Measurements from ENCODE around the gene STAMBP.

STAMBP gene

GRCh38 chr2:73917696-73918207 is 89.0 kb downstream of the STAMBP start:
- H4K20me1 ChIP-seq (ENCODE audit: low read depth, low read length), result no peaks in the 10 kb centered on the region

GRCh38 chr2:73918856-73919255 is 90.1 kb downstream of the STAMBP start:
- Histone ChIP-seq H3K36me3 (ENCODE audit: low read length) (no peaks in the 10 kb centered on the region), H3K27ac (ENCODE audit: low read depth, low read length) (no peak overlapping the region), H3K9ac (ENCODE audit: low read length) (no peak overlapping the region), H3K4me3 (ENCODE audit: insufficient read depth, low read length, poor library complexity, severe bottlenecking) (no peak overlapping the region), H3K9me2 (replicated peaks; ENCODE audit: insufficient read depth, low read length) (no peaks in the 10 kb centered on the region), H3K9me3 (ENCODE audit: insufficient read depth, low read length) (no peaks in the 10 kb centered on the region), H4K20me1 (ENCODE audit: low read depth, low read length) (no peaks in the 10 kb centered on the region), H3K79me2 (ENCODE audit: insufficient read depth, low read length) (no peaks in the 10 kb centered on the region), H3K4me2 (ENCODE audit: low read depth, low read length, poor library complexity, severe bottlenecking) (no peak overlapping the region), H2AFZ (ENCODE audit: low read depth, low read length, severe bottlenecking) (no peak overlapping the region), H3K27me3 (ENCODE audit: low read length) (no peaks in the 10 kb centered on the region), H3F3A (ENCODE audit: insufficient read depth) (0 out of 2 replicates have a peak, but pooled peaks cover 5% of the 10 kb centered on the region)
- TF ChIP-seq CTCF (IDR thresholded peaks at IDR 0.05; ENCODE audit: insufficient read depth, low read length, poor library complexity, severe bottlenecking) (no peak), EZH2phosphoT487 (conservative IDR thresholded peaks at IDR 0.05; ENCODE audit: low read length) (no peak)

More at GRCh38 chr2:73917696-73918207, 89.0 kb downstream of the STAMBP start:
- H3K79me2 ChIP-seq (ENCODE audit: insufficient read depth, low read length), result no peaks in the 10 kb centered on the region
- no peak overlapping the region for H3K4me2 ChIP-seq (ENCODE audit: low read depth, low read length, poor library complexity, severe bottlenecking)
- H3F3A ChIP-seq (ENCODE audit: insufficient read depth), result 0 out of 2 replicates have a peak, but pooled peaks cover 5% of the 10 kb centered on the region
- H3K9ac ChIP-seq (ENCODE audit: low read length), result no peak overlapping the region
- H3K9me2 ChIP-seq (replicated peaks; ENCODE audit: insufficient read depth, low read length), result no peaks in the 10 kb centered on the region
- no peaks in the 10 kb centered on the region for H3K36me3 ChIP-seq (ENCODE audit: low read length)
- H3K4me3 ChIP-seq (ENCODE audit: insufficient read depth, low read length, poor library complexity, severe bottlenecking), result no peak overlapping the region
- H3K27ac ChIP-seq (ENCODE audit: low read depth, low read length), result no peak overlapping the region
- no peaks in the 10 kb centered on the region for H3K27me3 ChIP-seq (ENCODE audit: low read length)
- TF ChIP-seq EZH2phosphoT487 (conservative IDR thresholded peaks at IDR 0.05; ENCODE audit: low read length), result no peak
- no peak for TF ChIP-seq CTCF (IDR thresholded peaks at IDR 0.05; ENCODE audit: insufficient read depth, low read length, poor library complexity, severe bottlenecking)
- H2AFZ ChIP-seq (ENCODE audit: low read depth, low read length, severe bottlenecking), result no peak overlapping the region
- no peaks in the 10 kb centered on the region for H3K9me3 ChIP-seq (ENCODE audit: insufficient read depth, low read length)

GRCh38 chr2:73919596-73920228 is 91.0 kb downstream of the STAMBP start:
- no peaks in the 10 kb centered on the region for H3K9me3 ChIP-seq (ENCODE audit: insufficient read depth, low read length)
- no peak overlapping the region for H3K27ac ChIP-seq (ENCODE audit: low read depth, low read length)
- H3K4me2 ChIP-seq (ENCODE audit: low read depth, low read length, poor library complexity, severe bottlenecking), result no peak overlapping the region
- H2AFZ ChIP-seq (ENCODE audit: low read depth, low read length, severe bottlenecking), result no peak overlapping the region
- TF ChIP-seq EZH2phosphoT487 (conservative IDR thresholded peaks at IDR 0.05; ENCODE audit: low read length) (no peak), CTCF (IDR thresholded peaks at IDR 0.05; ENCODE audit: insufficient read depth, low read length, poor library complexity, severe bottlenecking) (no peak)
- H3F3A ChIP-seq (ENCODE audit: insufficient read depth), result 0 out of 2 replicates have a peak, but pooled peaks cover 7% of the 10 kb centered on the region
- H3K27me3 ChIP-seq (ENCODE audit: low read length), result no peaks in the 10 kb centered on the region
- H3K79me2 ChIP-seq (ENCODE audit: insufficient read depth, low read length), result no peaks in the 10 kb centered on the region
- H3K4me3 ChIP-seq (ENCODE audit: insufficient read depth, low read length, poor library complexity, severe bottlenecking), result no peak overlapping the region
- H4K20me1 ChIP-seq (ENCODE audit: low read depth, low read length), result no peaks in the 10 kb centered on the region
- H3K36me3 ChIP-seq (ENCODE audit: low read length), result no peaks in the 10 kb centered on the region
- H3K9me2 ChIP-seq (replicated peaks; ENCODE audit: insufficient read depth, low read length), result no peaks in the 10 kb centered on the region
- H3K9ac ChIP-seq (ENCODE audit: low read length), result no peak overlapping the region

All from SU-DHL-6 (cell line).